Prostate gland (tissue), 2 donors: ENCODE data around the gene IGLL5. TPM values are rescaled to one million over a fixed set of nuclear protein-coding genes. Genes with fewer than 3 reads are reported as not detected.

ENCODE experiments used
- DNase-seq: peaks from one replicate; pipeline ENCODE4 v3.0.0-alpha.2; 2019; ENCODE audit warnings: low spot score
- H3K27ac ChIP-seq, 2 donors: fragments of 200-600 bp; sonication (generic); 2 replicates each; pipeline ENCODE4 v1.5.1; 2017 to 2019
- H3K27me3 ChIP-seq: fragments of 200-600 bp; sonication (generic); replicated peaks from 2 replicates; pipeline ENCODE4 v1.5.1; 2019; ENCODE audit not compliant: insufficient read depth
- H3K36me3 ChIP-seq, 2 donors: fragments of 200-600 bp; sonication (generic); 1 replicate in 1 of 2; 2 replicates in 1 of 2; pipeline versions ENCODE4 v1.5.1 to v1.8.1; 2017 to 2019
- H3K4me1 ChIP-seq: fragments of 200-600 bp; sonication (generic); replicated peaks from 2 replicates; pipeline ENCODE4 v1.5.1; 2019
- H3K4me3 ChIP-seq, 2 donors: fragments of 200-600 bp; sonication (generic); 2 replicates each; pipeline ENCODE4 v1.5.1; 2017 to 2019
- H3K9me3 ChIP-seq: fragments of 200-600 bp; sonication (generic); 2 replicates; pipeline ENCODE4 v1.5.1; 2017
- CTCF ChIP-seq, 4 experiments: fragments of 200-600 bp in 2 of 4; fragments of 450-650 bp in 2 of 4; sonication (generic) in 2 of 4; IDR thresholded peaks; 1 replicate in 3 of 4; 2 replicates in 1 of 4; pipeline ENCODE4 v1.5.1; 2016 to 2019; ENCODE audit warnings: antibody characterized with exemption in 4 of 4, mild to moderate bottlenecking in 2 of 4, moderate library complexity in 2 of 4
- POLR2A ChIP-seq: fragments of 450-650 bp; IDR thresholded peaks from one replicate; pipeline ENCODE4 v1.6.1; 2016; ENCODE audit warnings: antibody characterized with exemption, mild to moderate bottlenecking
- POLR2AphosphoS5 ChIP-seq: sonication (generic); formaldehyde crosslinking; IDR thresholded peaks from one replicate; pipeline ENCODE4 v1.6.1; 2017; ENCODE audit warnings: antibody characterized with exemption
- WGBS: methylation state at CpG from one replicate; pipeline ENCODE4 v1.1.5; 2018; 5-methylcytosine and 5-hydroxymethylcytosine counted together
- intact Hi-C: fragments of 100-400 bp; cut with DNase I; formaldehyde crosslinking; loops from one replicate; pipeline ENCODE4 v1.14.2; 2022
- total RNA-seq, 2 donors: library from RNA; depleted of rRNA; stranded (reverse); fragments of >200 nt; gene quantifications; one replicate each; pipeline ENCODE4 v1.1.0, GENCODE V29; 2016

IGLL5 gene
- not detected for total RNA-seq

GRCh38 chr22:22887621-22888503 is at the start of gene IGLL5:
IGLL5 (plus strand) TSS chr22:22887816; CDS start chr22:22888054, 238 bp downstream.
- WGBS: 89% methylated on average over 15 of the region's 15 CpGs
- H3K36me3 ChIP-seq: no peaks in the 10 kb centered on the region
- no peak for DNase-seq
- TF ChIP-seq CTCF (IDR thresholded peaks at IDR 0.05): no peak
- TF ChIP-seq POLR2A: no peak
- no peak for TF ChIP-seq POLR2AphosphoS5
- no peaks in the 10 kb centered on the region for H3K4me1 ChIP-seq
- H3K27ac ChIP-seq: no peak within 1 kb of the TSS
- no peak within 1 kb of the TSS for H3K4me3 ChIP-seq
- H3K27me3 ChIP-seq: no peaks in the 10 kb centered on the region
- intact Hi-C loops: no loop called here
- no peaks in the 10 kb centered on the region for H3K9me3 ChIP-seq

- DNase-seq: no peak
- Histone ChIP-seq H3K36me3 (no peaks in the 10 kb centered on the region), H3K4me1 (no peaks in the 10 kb centered on the region), H3K4me3 (no peak overlapping the region), H3K27ac (no peak overlapping the region), H3K27me3 (no peaks in the 10 kb centered on the region), H3K9me3 (no peaks in the 10 kb centered on the region)
- no peak for TF ChIP-seq POLR2A
- TF ChIP-seq CTCF (IDR thresholded peaks at IDR 0.05): no peak
- no peak for TF ChIP-seq POLR2AphosphoS5
- intact Hi-C loops: no loop called here
- 96% methylated on average over 5 of the region's 5 CpGs for WGBS
These were observed 49.3 kb upstream of the IGLL5 start for GRCh38 chr22:22838148-22838786.

GRCh38 chr22:22839570-22840314 is 47.9 kb upstream of the IGLL5 start:
- intact Hi-C loops: no loop called here
- TF ChIP-seq POLR2A: no peak
- no peak for TF ChIP-seq POLR2AphosphoS5
- TF ChIP-seq CTCF (IDR thresholded peaks at IDR 0.05): no peak
- 80% methylated on average over 6 of the region's 6 CpGs for WGBS
- Histone ChIP-seq H3K9me3 (no peaks in the 10 kb centered on the region), H3K4me3 (no peak overlapping the region), H3K27ac (no peak overlapping the region), H3K36me3 (no peaks in the 10 kb centered on the region), H3K4me1 (no peaks in the 10 kb centered on the region), H3K27me3 (no peaks in the 10 kb centered on the region)
- DNase-seq: no peak

- no peaks in the 10 kb centered on the region for H3K36me3 ChIP-seq
- no peak for DNase-seq
- no peak overlapping the region for H3K27ac ChIP-seq
- 73% methylated on average over 2 of the region's 2 CpGs for WGBS
- H3K4me1 ChIP-seq: no peaks in the 10 kb centered on the region
- no peaks in the 10 kb centered on the region for H3K27me3 ChIP-seq
- H3K9me3 ChIP-seq: no peaks in the 10 kb centered on the region
- intact Hi-C loops: no loop called here
- no peak for TF ChIP-seq POLR2A
- TF ChIP-seq CTCF (IDR thresholded peaks at IDR 0.05): no peak
- TF ChIP-seq POLR2AphosphoS5: no peak
- no peak overlapping the region for H3K4me3 ChIP-seq
These were observed 46.8 kb upstream of the IGLL5 start for GRCh38 chr22:22840780-22841179.
